ENCODE measurements around the gene ZNF385A. TPM values are rescaled to one million over a fixed set of nuclear protein-coding genes. Genes with fewer than 3 reads are reported as not detected.
A peak's percentile ranks its signal among the peaks of the same experiment; 100 is the strongest.

The ZNF385A gene
- total and polyA plus RNA-seq, 2 of the 4 experiments (the other 2 are of a cell fraction): 0.36 to 2.5 TPM

DNA sequence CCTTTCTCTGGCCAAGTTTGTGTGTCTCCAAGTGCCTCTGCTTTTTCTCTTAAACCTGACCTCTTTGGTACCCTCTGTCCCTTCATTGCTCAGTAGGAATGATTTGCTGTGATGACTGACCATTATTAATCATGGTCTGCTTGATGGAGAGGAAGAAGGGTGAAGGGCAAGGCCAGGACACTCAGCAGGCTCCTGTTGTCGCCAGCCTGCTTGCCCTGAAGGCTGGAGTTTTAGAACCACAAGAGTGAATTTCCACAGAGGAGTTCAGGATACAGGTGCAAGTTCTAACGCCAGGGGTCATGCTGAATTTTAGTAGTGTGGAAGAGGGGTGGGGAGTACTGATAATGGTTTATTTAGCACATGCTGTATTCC, 37.3 kb upstream of the ZNF385A start:
- peak overlapping the region; percentile 85 for H2BK20ac ChIP-seq (ENCODE audit: low read depth, low read length)
- H2BK120ac ChIP-seq (ENCODE audit: low read depth, low read length): peak overlapping the region; percentile 93
- no peaks in the 10 kb centered on the region; the same call in 1 of the 2 replicates for H3K36me3 ChIP-seq (ENCODE audit: control insufficient read depth, insufficient read depth, low read length)
- DNase-seq: no peak
- no TSS peak for BruUV-seq (replicated peaks)
- peak overlapping the region; percentile 94 for H3K4ac ChIP-seq (ENCODE audit: low read depth, low read length)
- H2AK9ac ChIP-seq (replicated peaks; ENCODE audit: low read depth, low read length, poor library complexity): no peak overlapping the region
- H4K20me1 ChIP-seq (ENCODE audit: insufficient read depth, low read length): peaks cover 10% of the 10 kb centered on the region
- H3K18ac ChIP-seq (ENCODE audit: low read depth, low read length): peak overlapping the region; percentile 11; the same call in 1 of the 2 replicates
- H3K9me1 ChIP-seq (ENCODE audit: insufficient read depth, low read length): peaks cover 36% of the 10 kb centered on the region
- peak overlapping the region; percentile 100 for H2AK5ac ChIP-seq (ENCODE audit: low read depth, low read length)
- ATAC-seq (ENCODE audit: low read depth): no peak
- H4K5ac ChIP-seq (ENCODE audit: low read depth, low read length): no peak overlapping the region
- H3K14ac ChIP-seq (replicated peaks; ENCODE audit: low read depth, low read length): peak overlapping the region; percentile 92; the same call in 1 of the 2 replicates
- no peak overlapping the region for H2AFZ ChIP-seq (replicated peaks; ENCODE audit: low read length, poor library complexity)
- no CpG with 5 or more reads among the region's 2 CpGs for WGBS, 2 experiments (ENCODE audit: extremely low coverage in 2 of 2, insufficient read length in 1 of 2)
- no peak for TF ChIP-seq NFE2L2 (IDR thresholded peaks at IDR 0.05; ENCODE audit: low read depth, low read length)
- no peak for TF ChIP-seq CHD1 (IDR thresholded peaks at IDR 0.05; ENCODE audit: low read depth, low read length)
- TF ChIP-seq SMC3 (IDR thresholded peaks at IDR 0.05; ENCODE audit: low read depth, low read length): no peak
- no peak for TF ChIP-seq MXI1 (IDR thresholded peaks at IDR 0.05; ENCODE audit: borderline replicate concordance, low read depth, low read length)
- TF ChIP-seq FOS (IDR thresholded peaks at IDR 0.05; ENCODE audit: low read depth, low read length): no peak
- TF ChIP-seq, protein P1, sequence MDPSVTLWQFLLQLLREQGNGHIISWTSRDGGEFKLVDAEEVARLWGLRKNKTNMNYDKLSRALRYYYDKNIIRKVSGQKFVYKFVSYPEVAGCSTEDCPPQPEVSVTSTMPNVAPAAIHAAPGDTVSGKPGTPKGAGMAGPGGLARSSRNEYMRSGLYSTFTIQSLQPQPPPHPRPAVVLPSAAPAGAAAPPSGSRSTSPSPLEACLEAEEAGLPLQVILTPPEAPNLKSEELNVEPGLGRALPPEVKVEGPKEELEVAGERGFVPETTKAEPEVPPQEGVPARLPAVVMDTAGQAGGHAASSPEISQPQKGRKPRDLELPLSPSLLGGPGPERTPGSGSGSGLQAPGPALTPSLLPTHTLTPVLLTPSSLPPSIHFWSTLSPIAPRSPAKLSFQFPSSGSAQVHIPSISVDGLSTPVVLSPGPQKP (IDR thresholded peaks at IDR 0.05; ENCODE audit: borderline replicate concordance, low read depth, low read length): no peak
- TF ChIP-seq RAD21 (IDR thresholded peaks at IDR 0.05; ENCODE audit: low read length): no peak
- TF ChIP-seq MAZ (IDR thresholded peaks at IDR 0.05; ENCODE audit: borderline replicate concordance, low read depth, low read length): no peak
- no peak for TF ChIP-seq BHLHE40 (IDR thresholded peaks at IDR 0.05; ENCODE audit: low read depth, low read length)
- TF ChIP-seq MAFK (IDR thresholded peaks at IDR 0.05; ENCODE audit: low read depth, low read length): no peak
- no peak for TF ChIP-seq RFX5 (IDR thresholded peaks at IDR 0.05; ENCODE audit: low read depth, low read length)
- TF ChIP-seq RCOR1 (IDR thresholded peaks at IDR 0.05; ENCODE audit: insufficient replicate concordance, low read length): no peak
- no peak for TF ChIP-seq USF2 (IDR thresholded peaks at IDR 0.05; ENCODE audit: low read depth, low read length)
- no peak for TF ChIP-seq CEBPB (IDR thresholded peaks at IDR 0.05; ENCODE audit: low read depth, low read length)
- no peak for TF ChIP-seq CTCF (conservative IDR thresholded peaks at IDR 0.05; ENCODE audit: low read depth, low read length)
- no peaks in the 10 kb centered on the region for H3K9me3 ChIP-seq (ENCODE audit: control insufficient read depth, insufficient read depth, low read length)
- no peaks in the 10 kb centered on the region for H3K27me3 ChIP-seq (ENCODE audit: control insufficient read depth, insufficient read depth, low read length)
- peak overlapping the region; percentile 79; the same call in 2 of the 3 replicates for H2BK15ac ChIP-seq (ENCODE audit: low read depth, low read length)
- H4K8ac ChIP-seq (ENCODE audit: low read depth in 2 of 2, low read length in 2 of 2): peak overlapping the region; percentile 76 to 84
- no peak overlapping the region for H3K4me3 ChIP-seq (ENCODE audit: insufficient read depth, low read depth, low read length)
- H3K23ac ChIP-seq (ENCODE audit: low read depth, low read length): peak overlapping the region; percentile 69; the same call in 1 of the 2 replicates
- no peak overlapping the region for H3K56ac ChIP-seq (ENCODE audit: extremely low read depth, insufficient read depth, low read length)
- H3K9ac ChIP-seq (ENCODE audit: low read depth, low read length): no peak overlapping the region
- dilution Hi-C loops (cut with HindIII; ENCODE audit: low sequenced_read_pairs, unreplicated experiment) (no loop called here), in situ Hi-C loops (cut with MboI; ENCODE audit: low sequenced_read_pairs) (no loop called here), intact Hi-C loops (cut with micrococcal nuclease) (no loop called here)
- H3K27ac ChIP-seq (ENCODE audit: insufficient read depth, low read length): no peak overlapping the region; the same call in 1 of the 2 replicates
- POLR2A ChIA-PET (ENCODE audit: unreplicated experiment): no interaction called here
- peak overlapping the region; percentile 80 for H2BK5ac ChIP-seq (ENCODE audit: low read depth, low read length, poor library complexity, severe bottlenecking)
- CTCF ChIA-PET: interaction anchor here (2.5 kb wide), 1 partner anchor 22 kb away, joined by 9 read pairs; no protein-coding TSS in a partner anchor
- H4K91ac ChIP-seq (ENCODE audit: insufficient read depth, low read depth, low read length): peak overlapping the region; percentile 60
- peaks cover 19% of the 10 kb centered on the region for H3K4me1 ChIP-seq (ENCODE audit: control insufficient read depth, insufficient read depth, low read length)
- no peak overlapping the region for H3K4me2 ChIP-seq (ENCODE audit: low read depth, low read length)
- H3K79me1 ChIP-seq (ENCODE audit: low read depth in 1 of 2, low read length in 2 of 2): peaks cover 11 to 19% of the 10 kb centered on the region in 2 experiments; a peak in 3 of 4 replicates
